ENCODE results near the gene CDC42BPB.

Gene CDC42BPB

DNA sequence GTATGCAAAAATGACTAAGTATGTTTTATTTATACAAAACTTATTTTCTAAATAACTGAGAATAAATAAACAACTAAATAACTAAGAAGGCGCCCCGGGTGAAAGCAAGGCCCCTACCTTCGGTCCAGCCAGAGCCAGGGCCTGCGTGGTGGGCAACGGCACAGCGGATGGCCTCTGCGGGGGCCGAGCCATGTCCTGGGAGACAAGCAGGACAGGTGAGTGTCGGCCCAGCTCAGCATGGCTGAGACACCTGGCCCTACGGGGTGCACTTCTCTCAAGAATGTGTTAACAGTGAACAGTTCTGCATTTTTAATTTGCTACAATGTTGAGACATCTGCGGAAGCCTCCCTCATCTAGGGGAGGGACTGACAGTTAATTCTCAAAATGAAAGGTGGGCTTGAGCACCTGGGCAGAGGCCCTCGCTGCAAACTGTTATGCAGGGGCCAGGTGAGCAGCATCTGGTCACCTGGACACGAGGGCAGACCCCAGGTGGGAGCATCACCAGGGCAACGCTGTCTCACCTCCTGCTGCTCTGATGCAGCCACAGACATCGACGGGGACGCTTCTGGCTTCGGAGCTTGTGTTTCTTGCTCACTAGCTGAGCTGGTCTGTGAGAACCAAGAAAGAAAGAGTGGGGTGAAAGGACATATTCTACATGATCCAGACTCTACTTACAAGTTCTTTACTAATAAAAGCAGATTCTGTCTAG, 103.1 kb downstream of the CDC42BPB start:
- no CpG with 5 or more reads among the region's 18 CpGs for WGBS (ENCODE audit: extremely low coverage, insufficient coverage, low lambda C conversion rate)
- no peak overlapping the region for H3K9ac ChIP-seq (ENCODE audit: low read length)
- H3K4me1 ChIP-seq (ENCODE audit: control insufficient read depth, low read depth, low read length) = peaks cover 3% of the 10 kb centered on the region
- H3K27ac ChIP-seq (ENCODE audit: low read depth, low read length) = no peak overlapping the region
- no peak overlapping the region for H2BK15ac ChIP-seq (replicated peaks; ENCODE audit: low read depth)
- no peak overlapping the region for H3K4ac ChIP-seq (ENCODE audit: low read depth, low read length)
- no peak overlapping the region for H3K56ac ChIP-seq (ENCODE audit: low read length)
- no peak overlapping the region for H2AK5ac ChIP-seq (ENCODE audit: low read length)
- no peak overlapping the region for H2BK120ac ChIP-seq (ENCODE audit: low read depth, low read length)
- no peak overlapping the region for H3K23ac ChIP-seq (ENCODE audit: low read length)
- H3K4me2 ChIP-seq (ENCODE audit: low read length) = no peak overlapping the region
- H3K36me3 ChIP-seq (ENCODE audit: control insufficient read depth, insufficient read depth, low read length) = peaks cover 13% of the 10 kb centered on the region
- H4K8ac ChIP-seq (ENCODE audit: low read depth, low read length) = no peak overlapping the region
- H3K18ac ChIP-seq (ENCODE audit: low read length) = no peak overlapping the region
- no peaks in the 10 kb centered on the region for H3K79me2 ChIP-seq (ENCODE audit: control insufficient read depth, insufficient read depth, low read length)
- H4K5ac ChIP-seq (ENCODE audit: low read length) = no peak overlapping the region
- no peak for DNase-seq
- H3K79me1 ChIP-seq (ENCODE audit: low read length) = no peaks in the 10 kb centered on the region
- H2BK5ac ChIP-seq (ENCODE audit: low read length) = no peak overlapping the region
- no peak overlapping the region for H3K4me3 ChIP-seq (ENCODE audit: low read length)
- H3K27me3 ChIP-seq (ENCODE audit: insufficient read depth, low read length, poor library complexity) = no peaks in the 10 kb centered on the region

DNA sequence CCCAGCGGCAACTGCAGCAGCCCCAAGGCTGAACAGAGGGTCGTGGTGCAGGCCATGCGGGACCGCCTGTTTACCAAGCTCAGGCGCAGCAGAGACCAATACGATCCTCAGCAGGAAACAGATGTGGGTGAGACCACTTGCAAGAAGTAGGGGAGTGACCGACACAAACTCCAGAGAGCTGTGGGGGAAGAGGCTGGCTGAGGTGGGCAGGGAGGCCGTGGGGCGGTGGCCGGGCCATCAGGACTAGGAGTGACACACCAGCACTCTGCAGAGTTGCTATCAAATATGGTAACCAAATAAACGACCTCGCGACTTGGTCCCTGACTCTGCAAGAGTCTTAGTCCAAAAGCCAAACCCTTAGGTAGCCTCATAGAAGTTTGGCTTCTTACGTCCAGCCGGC, 104.2 kb downstream of the CDC42BPB start:
- no peaks in the 10 kb centered on the region for H3K79me2 ChIP-seq (ENCODE audit: control insufficient read depth, insufficient read depth, low read length)
- no peak overlapping the region for H4K8ac ChIP-seq (ENCODE audit: low read depth, low read length)
- no CpG with 5 or more reads among the region's 15 CpGs for WGBS (ENCODE audit: extremely low coverage, insufficient coverage, low lambda C conversion rate)
- no peak overlapping the region for H3K27ac ChIP-seq (ENCODE audit: low read depth, low read length)
- H3K79me1 ChIP-seq (ENCODE audit: low read length) = no peaks in the 10 kb centered on the region
- no peaks in the 10 kb centered on the region for H3K27me3 ChIP-seq (ENCODE audit: insufficient read depth, low read length, poor library complexity)
- H3K4me2 ChIP-seq (ENCODE audit: low read length) = no peak overlapping the region
- DNase-seq = no peak
- H3K36me3 ChIP-seq (ENCODE audit: control insufficient read depth, insufficient read depth, low read length) = peaks cover 14% of the 10 kb centered on the region
- no peak overlapping the region for H3K4ac ChIP-seq (ENCODE audit: low read depth, low read length)
- peaks cover 3% of the 10 kb centered on the region for H3K4me1 ChIP-seq (ENCODE audit: control insufficient read depth, low read depth, low read length)
- H2BK5ac ChIP-seq (ENCODE audit: low read length) = no peak overlapping the region
- H2AK5ac ChIP-seq (ENCODE audit: low read length) = no peak overlapping the region
- no peak overlapping the region for H3K56ac ChIP-seq (ENCODE audit: low read length)
- no peak overlapping the region for H3K18ac ChIP-seq (ENCODE audit: low read length)
- H2BK120ac ChIP-seq (ENCODE audit: low read depth, low read length) = no peak overlapping the region
- H2BK15ac ChIP-seq (replicated peaks; ENCODE audit: low read depth) = no peak overlapping the region
- H3K9ac ChIP-seq (ENCODE audit: low read length) = no peak overlapping the region
- H3K23ac ChIP-seq (ENCODE audit: low read length) = no peak overlapping the region
- H3K4me3 ChIP-seq (ENCODE audit: low read length) = no peak overlapping the region
- H4K5ac ChIP-seq (ENCODE audit: low read length) = no peak overlapping the region

DNA sequence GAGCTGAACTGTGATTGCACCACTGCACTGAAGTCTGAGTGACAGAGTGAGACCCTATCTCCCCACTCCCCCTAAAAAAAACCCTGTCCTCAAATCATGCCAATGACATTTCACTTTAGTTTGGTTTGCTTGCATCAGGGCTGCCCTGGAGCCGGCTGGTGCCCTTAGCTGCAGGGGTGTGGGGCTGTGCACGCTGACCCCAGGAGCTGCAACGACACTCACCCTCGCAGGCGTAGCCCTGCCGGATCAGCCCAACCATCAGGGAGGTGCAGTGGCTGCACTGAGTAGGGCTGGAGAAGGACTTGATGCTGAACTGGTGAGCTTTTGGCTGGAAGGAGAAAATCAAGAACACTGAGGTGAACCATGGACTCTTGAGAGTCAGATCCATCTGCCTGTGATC, 105.1 kb downstream of the CDC42BPB start:
- Histone ChIP-seq H3K56ac (ENCODE audit: low read length) (no peak overlapping the region), H3K79me1 (ENCODE audit: low read length) (no peaks in the 10 kb centered on the region), H3K23ac (ENCODE audit: low read length) (no peak overlapping the region), H3K27ac (ENCODE audit: low read depth, low read length) (no peak overlapping the region), H4K5ac (ENCODE audit: low read length) (no peak overlapping the region), H2BK120ac (ENCODE audit: low read depth, low read length) (no peak overlapping the region), H3K4ac (ENCODE audit: low read depth, low read length) (no peak overlapping the region), H3K4me1 (ENCODE audit: control insufficient read depth, low read depth, low read length) (peaks cover 3% of the 10 kb centered on the region), H2BK5ac (ENCODE audit: low read length) (no peak overlapping the region), H3K79me2 (ENCODE audit: control insufficient read depth, insufficient read depth, low read length) (no peaks in the 10 kb centered on the region), H3K9ac (ENCODE audit: low read length) (no peak overlapping the region), H3K27me3 (ENCODE audit: insufficient read depth, low read length, poor library complexity) (no peaks in the 10 kb centered on the region), H2AK5ac (ENCODE audit: low read length) (no peak overlapping the region), H2BK15ac (replicated peaks; ENCODE audit: low read depth) (no peak overlapping the region), H3K36me3 (ENCODE audit: control insufficient read depth, insufficient read depth, low read length) (peaks cover 12% of the 10 kb centered on the region), H4K8ac (ENCODE audit: low read depth, low read length) (no peak overlapping the region), H3K4me3 (ENCODE audit: low read length) (no peak overlapping the region), H3K4me2 (ENCODE audit: low read length) (no peak overlapping the region), H3K18ac (ENCODE audit: low read length) (no peak overlapping the region)
- DNase-seq = no peak
- no CpG with 5 or more reads among the region's 6 CpGs for WGBS (ENCODE audit: extremely low coverage, insufficient coverage, low lambda C conversion rate)

- Histone ChIP-seq H3K36me3 (ENCODE audit: control insufficient read depth, insufficient read depth, low read length) (peaks cover 15% of the 10 kb centered on the region), H3K9ac (ENCODE audit: low read length) (no peak overlapping the region), H3K4me3 (ENCODE audit: low read length) (no peak overlapping the region), H3K4me1 (ENCODE audit: control insufficient read depth, low read depth, low read length) (peaks cover 3% of the 10 kb centered on the region), H3K56ac (ENCODE audit: low read length) (no peak overlapping the region), H3K27ac (ENCODE audit: low read depth, low read length) (no peak overlapping the region), H3K18ac (ENCODE audit: low read length) (no peak overlapping the region), H3K4ac (ENCODE audit: low read depth, low read length) (no peak overlapping the region), H2BK5ac (ENCODE audit: low read length) (no peak overlapping the region), H2AK5ac (ENCODE audit: low read length) (no peak overlapping the region), H3K79me2 (ENCODE audit: control insufficient read depth, insufficient read depth, low read length) (no peaks in the 10 kb centered on the region), H2BK120ac (ENCODE audit: low read depth, low read length) (no peak overlapping the region), H2BK15ac (replicated peaks; ENCODE audit: low read depth) (no peak overlapping the region), H3K27me3 (ENCODE audit: insufficient read depth, low read length, poor library complexity) (no peaks in the 10 kb centered on the region), H4K8ac (ENCODE audit: low read depth, low read length) (no peak overlapping the region), H3K4me2 (ENCODE audit: low read length) (no peak overlapping the region), H3K23ac (ENCODE audit: low read length) (no peak overlapping the region), H3K79me1 (ENCODE audit: low read length) (no peaks in the 10 kb centered on the region), H4K5ac (ENCODE audit: low read length) (no peak overlapping the region)
- DNase-seq = no peak
- no CpG with 5 or more reads among the region's 8 CpGs for WGBS (ENCODE audit: extremely low coverage, insufficient coverage, low lambda C conversion rate)
Observed at GRCh38 chr14:102951799-102952198, 105.5 kb downstream of the CDC42BPB start.

- no peak overlapping the region for H3K4me3 ChIP-seq (ENCODE audit: low read length)
- no peak overlapping the region for H3K4me2 ChIP-seq (ENCODE audit: low read length)
- H4K5ac ChIP-seq (ENCODE audit: low read length) = no peak overlapping the region
- H4K8ac ChIP-seq (ENCODE audit: low read depth, low read length) = no peak overlapping the region
- no peak overlapping the region for H2BK15ac ChIP-seq (replicated peaks; ENCODE audit: low read depth)
- H2BK5ac ChIP-seq (ENCODE audit: low read length) = no peak overlapping the region
- no peaks in the 10 kb centered on the region for H3K79me1 ChIP-seq (ENCODE audit: low read length)
- no peak overlapping the region for H3K56ac ChIP-seq (ENCODE audit: low read length)
- no peak overlapping the region for H3K27ac ChIP-seq (ENCODE audit: low read depth, low read length)
- WGBS (ENCODE audit: extremely low coverage, insufficient coverage, low lambda C conversion rate) = no CpG with 5 or more reads among the region's 10 CpGs
- peaks cover 3% of the 10 kb centered on the region for H3K4me1 ChIP-seq (ENCODE audit: control insufficient read depth, low read depth, low read length)
- H3K79me2 ChIP-seq (ENCODE audit: control insufficient read depth, insufficient read depth, low read length) = no peaks in the 10 kb centered on the region
- H2AK5ac ChIP-seq (ENCODE audit: low read length) = no peak overlapping the region
- H3K23ac ChIP-seq (ENCODE audit: low read length) = no peak overlapping the region
- no peak overlapping the region for H3K18ac ChIP-seq (ENCODE audit: low read length)
- H2BK120ac ChIP-seq (ENCODE audit: low read depth, low read length) = no peak overlapping the region
- DNase-seq = no peak
- H3K36me3 ChIP-seq (ENCODE audit: control insufficient read depth, insufficient read depth, low read length) = peaks cover 15% of the 10 kb centered on the region
- H3K27me3 ChIP-seq (ENCODE audit: insufficient read depth, low read length, poor library complexity) = no peaks in the 10 kb centered on the region
- H3K4ac ChIP-seq (ENCODE audit: low read depth, low read length) = no peak overlapping the region
- H3K9ac ChIP-seq (ENCODE audit: low read length) = no peak overlapping the region
Observed at GRCh38 chr14:102951034-102951433, 106.3 kb downstream of the CDC42BPB start.

All from mesendoderm (in vitro differentiated cells).